K562 (cell line): Measurements from ENCODE around the gene FAM200A. TPM values are rescaled to one million over a fixed set of nuclear protein-coding genes. Genes with fewer than 3 reads are reported as not detected.
A peak's percentile ranks its signal among the peaks of the same experiment; 100 is the strongest.

Experiments
- BHLHE40 ChIP-seq: IDR thresholded peaks from 2 replicates; pipeline ENCODE4 v1.6.1; 2011; ENCODE audit warnings: low read length, improper control_type of control experiment
- DDX20 ChIP-seq: fragments of 450-650 bp; IDR thresholded peaks from 2 replicates; pipeline ENCODE4 v1.6.1; 2016; ENCODE audit warnings: missing genetic modification characterization, low read depth, mild to moderate bottlenecking, missing compliant biosample characterization, moderate library complexity
- FIP1L1 ChIP-seq: fragments of 200-400 bp; formaldehyde crosslinking; IDR thresholded peaks from 2 replicates; pipeline ENCODE4 v1.6.1; 2018; ENCODE audit warnings: mild to moderate bottlenecking, low read depth, low read length; ENCODE audit not compliant: poor library complexity, severe bottlenecking
- HDAC6 ChIP-seq: IDR thresholded peaks from 2 replicates; pipeline ENCODE4 v1.6.1; 2012; ENCODE audit warnings: low read depth, mild to moderate bottlenecking, control low read depth, inconsistent platforms, low read length, moderate library complexity
- JUN ChIP-seq, 2 experiments: sonication (generic) in 1 of 2; formaldehyde crosslinking in 1 of 2; IDR thresholded peaks; 2 replicates each; pipeline versions ENCODE4 v1.6.1 to v1.8.0; 2012 to 2022; ENCODE audit warnings: borderline replicate concordance in 2 of 2, mild to moderate bottlenecking in 2 of 2, improper control_type of control experiment in 1 of 2, low read depth in 1 of 2, low read length in 1 of 2, missing genetic modification reagents in 1 of 2
- MAFK ChIP-seq: IDR thresholded peaks from 2 replicates; pipeline ENCODE4 v1.6.1; 2011; ENCODE audit warnings: low read length, improper control_type of control experiment
- MBD1 ChIP-seq: fragments of 250-450 bp; sonication (Bioruptor Pico); IDR thresholded peaks from 2 replicates; pipeline ENCODE4 v1.8.0; 2022; ENCODE audit warnings: inconsistent platforms
- MTA3 ChIP-seq: fragments of 450-650 bp; formaldehyde crosslinking; IDR thresholded peaks from 2 replicates; pipeline ENCODE4 v1.6.1; 2017; ENCODE audit warnings: mild to moderate bottlenecking, borderline replicate concordance
- NFE2 ChIP-seq: IDR thresholded peaks from 2 replicates; pipeline ENCODE4 v1.6.1; 2014; ENCODE audit warnings: antibody characterized with exemption, low read depth
- NR2F6 ChIP-seq: fragments of 450-650 bp; formaldehyde crosslinking; IDR thresholded peaks from 2 replicates; pipeline ENCODE4 v1.4.0; 2020; ENCODE audit warnings: mild to moderate bottlenecking
- POU5F1 ChIP-seq: fragments of 150-350 bp; IDR thresholded peaks from 2 replicates; pipeline ENCODE4 v1.6.1; 2014; ENCODE audit warnings: borderline replicate concordance, low read length, low read depth, mild to moderate bottlenecking; ENCODE audit not compliant: partially characterized antibody
- SAFB2 ChIP-seq: fragments of 200-400 bp; formaldehyde crosslinking; IDR thresholded peaks from 2 replicates; pipeline ENCODE4 v1.6.1; 2018; ENCODE audit warnings: borderline replicate concordance, low read length, low read depth, moderate library complexity; ENCODE audit not compliant: severe bottlenecking
- SMARCA5 ChIP-seq: fragments of 450-650 bp; IDR thresholded peaks from 2 replicates; pipeline ENCODE4 v1.6.1; 2016
- SOX6 ChIP-seq: fragments of 450-650 bp; IDR thresholded peaks from 2 replicates; pipeline ENCODE4 v1.6.1; 2014; ENCODE audit warnings: mild to moderate bottlenecking
- TEAD4 ChIP-seq, 2 experiments: sonication (generic) in 1 of 2; formaldehyde crosslinking in 1 of 2; IDR thresholded peaks; 2 replicates each; pipeline versions ENCODE4 v1.6.1 to v1.8.0; 2012 to 2022; ENCODE audit warnings: borderline replicate concordance in 1 of 2, inconsistent platforms in 1 of 2, low read length in 1 of 2, mild to moderate bottlenecking in 1 of 2, missing genetic modification reagents in 1 of 2
- THAP7 ChIP-seq: fragments of 250-450 bp; sonication (Bioruptor Pico); IDR thresholded peaks from 2 replicates; pipeline ENCODE4 v1.5.0; 2021
- ZBED1 ChIP-seq: IDR thresholded peaks from 2 replicates; pipeline ENCODE4 v1.6.1; 2014
- ZNF212 ChIP-seq: fragments of 450-650 bp; formaldehyde crosslinking; IDR thresholded peaks from 2 replicates; pipeline ENCODE4 v1.4.0; 2020; ENCODE audit warnings: mild to moderate bottlenecking
- ZNF436 ChIP-seq: fragments of 250-450, 450-650 bp; sonication (Bioruptor Pico); formaldehyde crosslinking; IDR thresholded peaks from 2 replicates; pipeline ENCODE4 v1.7.0; 2020; ENCODE audit warnings: mild to moderate bottlenecking
- polyA plus RNA-seq, 8 experiments: library from polyadenylated mRNA; depleted of rRNA in 4 of 8; stranded (reverse) in 5 of 8; unstranded in 3 of 8; fragments of >200 nt; fragmentation: Nextera tagmentation in 2 of 8; fragmentation: Illumina TruSeq in 1 of 8; extraction: Ambion mirVana in 2 of 8; extraction: Trizol in 1 of 8; gene quantifications; 2 replicates each; pipeline versions ENCODE4 v1.2.1 to v1.2.3, GENCODE V29; 2011 to 2014; ENCODE audit warnings: inconsistent platforms in 1 of 8, missing spikeins in 1 of 8
- total RNA-seq, 7 experiments: library from RNA; depleted of rRNA in 6 of 7; stranded (reverse); fragments of >200 nt in 6 of 7; fragmentation: Illumina TruSeq in 2 of 7; extraction: Trizol in 2 of 7; gene quantifications; 2 replicates each; pipeline versions ENCODE4 v1.2.1 to v1.2.3, GENCODE V29; 2011 to 2021; ENCODE audit warnings: low replicate concordance in 1 of 7
- TF ChIP-seq, protein P1 (sequence below): fragments of 200-800 bp; sonication (Bioruptor generic); IDR thresholded peaks from 2 replicates; pipeline ENCODE4 v1.6.1; 2017; ENCODE audit warnings: missing genetic modification characterization, missing compliant biosample characterization
- TF ChIP-seq, protein P2 (sequence below): fragments of 250-450 bp; sonication (Bioruptor Pico); IDR thresholded peaks from 2 replicates; pipeline ENCODE4 v1.4.0; 2020; ENCODE audit warnings: mild to moderate bottlenecking
- TF ChIP-seq, protein P3 (sequence below): fragments of 450-650 bp; IDR thresholded peaks from 2 replicates; pipeline ENCODE4 v1.6.1; 2018; ENCODE audit warnings: mild to moderate bottlenecking, low read depth; ENCODE audit not compliant: partially characterized antibody

Gene FAM200A
- total and polyA plus RNA-seq, 9 of the 15 experiments (the other 6 are each of a cell fraction or from before 2014, with no cell fraction given) = 3.3 to 11.2 (median 8.3) TPM

- TF ChIP-seq NR2F6 (CRISPR knock-in tag) (no peak), HDAC6 (0 out of 2 replicates have a peak, but pooled peaks have one; percentile 85), FIP1L1 (no peak), SMARCA5 (0 out of 2 replicates have a peak, but pooled peaks have one; percentile 52), ZNF436 (CRISPR knock-in tag) (no peak), ZBED1 (no peak), DDX20 (tag) (no peak), MAFK (no peak), NFE2 (no peak), BHLHE40 (no peak), TEAD4 (IDR thresholded peaks at IDR 0.05; ENCODE audit: low read length) (peak; percentile 80), TEAD4 (CRISPR knock-in tag; IDR thresholded peaks at IDR 0.05; ENCODE audit: borderline replicate concordance) (no peak), SAFB2 (no peak), MBD1 (CRISPR knock-in tag) (peak; percentile 67; the same call in 1 of the 2 replicates), ZNF212 (CRISPR knock-in tag) (no peak), POU5F1 (no peak), SOX6 (peak; percentile 76), MTA3 (peak; percentile 94), THAP7 (no peak), JUN (IDR thresholded peaks at IDR 0.05; ENCODE audit: borderline replicate concordance, low read depth, low read length) (peak; percentile 51; the same call in 1 of the 2 replicates), JUN (CRISPR knock-in tag; IDR thresholded peaks at IDR 0.05; ENCODE audit: borderline replicate concordance) (no peak)
- TF ChIP-seq, protein P1, sequence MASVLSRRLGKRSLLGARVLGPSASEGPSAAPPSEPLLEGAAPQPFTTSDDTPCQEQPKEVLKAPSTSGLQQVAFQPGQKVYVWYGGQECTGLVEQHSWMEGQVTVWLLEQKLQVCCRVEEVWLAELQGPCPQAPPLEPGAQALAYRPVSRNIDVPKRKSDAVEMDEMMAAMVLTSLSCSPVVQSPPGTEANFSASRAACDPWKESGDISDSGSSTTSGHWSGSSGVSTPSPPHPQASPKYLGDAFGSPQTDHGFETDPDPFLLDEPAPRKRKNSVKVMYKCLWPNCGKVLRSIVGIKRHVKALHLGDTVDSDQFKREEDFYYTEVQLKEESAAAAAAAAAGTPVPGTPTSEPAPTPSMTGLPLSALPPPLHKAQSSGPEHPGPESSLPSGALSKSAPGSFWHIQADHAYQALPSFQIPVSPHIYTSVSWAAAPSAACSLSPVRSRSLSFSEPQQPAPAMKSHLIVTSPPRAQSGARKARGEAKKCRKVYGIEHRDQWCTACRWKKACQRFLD (CRISPR knock-in tag) = peak; percentile 48; the same call in 1 of the 2 replicates
- TF ChIP-seq, protein P2, sequence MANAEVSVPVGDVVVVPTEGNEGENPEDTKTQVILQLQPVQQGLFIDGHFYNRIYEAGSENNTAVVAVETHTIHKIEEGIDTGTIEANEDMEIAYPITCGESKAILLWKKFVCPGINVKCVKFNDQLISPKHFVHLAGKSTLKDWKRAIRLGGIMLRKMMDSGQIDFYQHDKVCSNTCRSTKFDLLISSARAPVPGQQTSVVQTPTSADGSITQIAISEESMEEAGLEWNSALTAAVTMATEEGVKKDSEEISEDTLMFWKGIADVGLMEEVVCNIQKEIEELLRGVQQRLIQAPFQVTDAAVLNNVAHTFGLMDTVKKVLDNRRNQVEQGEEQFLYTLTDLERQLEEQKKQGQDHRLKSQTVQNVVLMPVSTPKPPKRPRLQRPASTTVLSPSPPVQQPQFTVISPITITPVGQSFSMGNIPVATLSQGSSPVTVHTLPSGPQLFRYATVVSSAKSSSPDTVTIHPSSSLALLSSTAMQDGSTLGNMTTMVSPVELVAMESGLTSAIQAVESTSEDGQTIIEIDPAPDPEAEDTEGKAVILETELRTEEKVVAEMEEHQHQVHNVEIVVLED (CRISPR knock-in tag) = no peak
- TF ChIP-seq, protein P3, sequence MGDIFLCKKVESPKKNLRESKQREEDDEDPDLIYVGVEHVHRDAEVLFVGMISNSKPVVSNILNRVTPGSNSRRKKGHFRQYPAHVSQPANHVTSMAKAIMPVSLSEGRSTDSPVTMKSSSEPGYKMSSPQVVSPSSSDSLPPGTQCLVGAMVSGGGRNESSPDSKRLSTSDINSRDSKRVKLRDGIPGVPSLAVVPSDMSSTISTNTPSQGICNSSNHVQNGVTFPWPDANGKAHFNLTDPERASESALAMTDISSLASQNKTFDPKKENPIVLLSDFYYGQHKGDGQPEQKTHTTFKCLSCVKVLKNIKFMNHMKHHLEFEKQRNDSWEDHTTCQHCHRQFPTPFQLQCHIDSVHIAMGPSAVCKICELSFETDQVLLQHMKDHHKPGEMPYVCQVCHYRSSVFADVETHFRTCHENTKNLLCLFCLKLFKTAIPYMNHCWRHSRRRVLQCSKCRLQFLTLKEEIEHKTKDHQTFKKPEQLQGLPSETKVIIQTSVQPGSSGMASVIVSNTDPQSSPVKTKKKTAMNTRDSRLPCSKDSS = peak; percentile 99
Observed at GRCh38 chr7:99531354-99531765, 20.6 kb downstream of the FAM200A start (continued).
